NOMO-1 treated with DMSO at 0.1 percent for 48 hours (cell line): ENCODE data around the gene ROBO1.

Experiments
- DNase-seq: peaks from one replicate; lab custom pipeline; 2025; ENCODE audit not compliant: unreplicated experiment; lab: John Stamatoyannopoulos, UW

Gene ROBO1

GRCh38 chr3:78858910-78859309, 908.9 kb downstream of the ROBO1 start:
- no peak for DNase-seq

- DNase-seq = no peak
These were observed 909.6 kb downstream of the ROBO1 start for GRCh38 chr3:78858174-78858573.

- DNase-seq = no peak
These were observed 910.2 kb downstream of the ROBO1 start for GRCh38 chr3:78857494-78858111.

GRCh38 chr3:78856164-78856563, 911.6 kb downstream of the ROBO1 start:
- DNase-seq = no peak

GRCh38 chr3:78855190-78855589, 912.6 kb downstream of the ROBO1 start:
- no peak for DNase-seq

- no peak for DNase-seq
These were observed 919.2 kb downstream of the ROBO1 start for GRCh38 chr3:78848392-78849288.

GRCh38 chr3:78847603-78848002, 920.2 kb downstream of the ROBO1 start:
- no peak for DNase-seq

- no peak for DNase-seq
These were observed 920.6 kb downstream of the ROBO1 start for GRCh38 chr3:78847203-78847602.

- no peak for DNase-seq
These were observed 921.1 kb downstream of the ROBO1 start for GRCh38 chr3:78846718-78847117.

GRCh38 chr3:78845605-78846004, 922.2 kb downstream of the ROBO1 start:
- DNase-seq = no peak

- DNase-seq = no peak
These were observed 923.5 kb downstream of the ROBO1 start for GRCh38 chr3:78844307-78844706.

- DNase-seq = no peak
These were observed 928.1 kb downstream of the ROBO1 start for GRCh38 chr3:78839693-78840092.

- no peak for DNase-seq
These were observed 929.4 kb downstream of the ROBO1 start for GRCh38 chr3:78838362-78838761.

- DNase-seq = no peak
These were observed 932.9 kb downstream of the ROBO1 start for GRCh38 chr3:78834910-78835309.

GRCh38 chr3:78832785-78833204, 935.0 kb downstream of the ROBO1 start:
- DNase-seq = no peak

GRCh38 chr3:78831446-78831972, 936.3 kb downstream of the ROBO1 start:
- DNase-seq = no peak

GRCh38 chr3:78830470-78830869, 937.3 kb downstream of the ROBO1 start:
- no peak for DNase-seq

GRCh38 chr3:78827618-78828017, 940.2 kb downstream of the ROBO1 start:
- no peak for DNase-seq

- DNase-seq = no peak
These were observed 942.0 kb downstream of the ROBO1 start for GRCh38 chr3:78825858-78826215.

GRCh38 chr3:78825118-78825857, 942.5 kb downstream of the ROBO1 start:
- DNase-seq = no peak

GRCh38 chr3:78823859-78824258, 943.9 kb downstream of the ROBO1 start:
- no peak for DNase-seq

- DNase-seq = no peak
These were observed 944.4 kb downstream of the ROBO1 start for GRCh38 chr3:78823434-78823833.
